ENCODE results near the gene NUP93. TPM values are rescaled to one million over a fixed set of nuclear protein-coding genes. Genes with fewer than 3 reads are reported as not detected.
A peak's percentile ranks its signal among the peaks of the same experiment; 100 is the strongest.

The NUP93 gene
- total RNA-seq, 4 donors from 2014 or later, result 12.9 to 30.7 (median 23.0) TPM

DNA sequence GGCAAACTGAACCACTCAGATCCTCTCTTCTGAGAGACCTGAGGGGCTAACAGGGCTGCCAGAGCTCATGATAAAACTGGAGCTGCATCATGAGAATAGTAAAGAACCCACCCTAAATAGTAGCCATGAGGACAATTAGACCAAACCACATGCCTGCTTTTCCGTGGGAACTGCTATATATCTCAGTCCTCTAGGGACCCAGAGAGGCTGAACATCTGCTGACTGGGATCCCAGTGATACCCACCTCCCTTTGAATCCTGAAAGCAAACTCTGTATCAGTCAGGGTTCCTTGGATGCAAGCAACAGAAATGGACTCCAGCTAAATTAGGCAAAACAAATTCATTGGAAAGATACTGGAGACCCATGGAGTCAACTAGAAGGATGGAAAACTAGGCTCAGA, 41.2 kb upstream of the NUP93 start:
- Histone ChIP-seq H3K9me3 (no peaks in the 10 kb centered on the region), H3K4me1 (peaks cover 19 to 20% of the 10 kb centered on the region in 2 donors), H3K27ac (peak overlapping the region in 1 of 4 donors; percentile 5), H3K27me3 (no peaks in the 10 kb centered on the region), H3K36me3 (no peaks in the 10 kb centered on the region), H3K4me3 (no peak overlapping the region)
- no peak for TF ChIP-seq POLR2A (IDR thresholded peaks at IDR 0.05)
- TF ChIP-seq, protein P1, sequence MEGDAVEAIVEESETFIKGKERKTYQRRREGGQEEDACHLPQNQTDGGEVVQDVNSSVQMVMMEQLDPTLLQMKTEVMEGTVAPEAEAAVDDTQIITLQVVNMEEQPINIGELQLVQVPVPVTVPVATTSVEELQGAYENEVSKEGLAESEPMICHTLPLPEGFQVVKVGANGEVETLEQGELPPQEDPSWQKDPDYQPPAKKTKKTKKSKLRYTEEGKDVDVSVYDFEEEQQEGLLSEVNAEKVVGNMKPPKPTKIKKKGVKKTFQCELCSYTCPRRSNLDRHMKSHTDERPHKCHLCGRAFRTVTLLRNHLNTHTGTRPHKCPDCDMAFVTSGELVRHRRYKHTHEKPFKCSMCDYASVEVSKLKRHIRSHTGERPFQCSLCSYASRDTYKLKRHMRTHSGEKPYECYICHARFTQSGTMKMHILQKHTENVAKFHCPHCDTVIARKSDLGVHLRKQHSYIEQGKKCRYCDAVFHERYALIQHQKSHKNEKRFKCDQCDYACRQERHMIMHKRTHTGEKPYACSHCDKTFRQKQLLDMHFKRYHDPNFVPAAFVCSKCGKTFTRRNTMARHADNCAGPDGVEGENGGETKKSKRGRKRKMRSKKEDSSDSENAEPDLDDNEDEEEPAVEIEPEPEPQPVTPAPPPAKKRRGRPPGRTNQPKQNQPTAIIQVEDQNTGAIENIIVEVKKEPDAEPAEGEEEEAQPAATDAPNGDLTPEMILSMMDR (IDR thresholded peaks at IDR 0.05 in 4 of 5, conservative IDR thresholded peaks at IDR 0.05 in 1 of 5), result peak in 1 of 5 experiments; percentile 27
- no peak for ATAC-seq
- in situ Hi-C loops (cut with MboI; ENCODE audit: low sequenced_read_pairs in 4 of 4) (loop anchor here in 1 of 4 donors (25.0 kb wide), 1 partner anchor 276 kb away; no protein-coding TSS in a partner anchor), intact Hi-C loops (cut with DNase I; ENCODE audit: low total_unique reads) (no loop called here)
- no peak for DNase-seq

DNA sequence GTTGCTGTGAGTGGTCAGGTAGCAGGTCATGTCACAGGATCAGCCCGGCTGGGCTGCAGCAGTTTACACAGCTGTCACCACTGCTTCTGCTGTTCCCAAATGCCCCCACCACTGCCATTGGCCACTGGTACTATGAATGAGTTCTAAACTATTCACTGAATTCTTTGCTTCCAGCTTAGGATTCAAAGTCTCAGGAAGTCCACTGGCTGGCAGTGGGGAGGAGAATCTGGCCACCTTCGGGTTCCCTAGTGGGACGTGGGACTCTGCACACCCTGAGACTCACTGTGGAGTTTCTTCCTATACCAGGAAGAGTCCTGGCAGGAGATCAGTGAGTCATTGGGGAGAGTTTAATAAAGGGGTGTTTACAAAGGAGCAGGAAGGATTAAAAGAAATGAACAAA, 40.8 kb upstream of the NUP93 start:
- intact Hi-C loops (cut with DNase I; ENCODE audit: low total_unique reads), result no loop called here
- no peak overlapping the region for H3K4me3 ChIP-seq
- in situ Hi-C loops (cut with MboI; ENCODE audit: low sequenced_read_pairs in 4 of 4), result loop anchor here in 1 of 4 donors (25.0 kb wide), 1 partner anchor 277 kb away; no protein-coding TSS in a partner anchor
- no peaks in the 10 kb centered on the region for H3K9me3 ChIP-seq
- no peaks in the 10 kb centered on the region for H3K27me3 ChIP-seq
- no peak for ATAC-seq
- no peaks in the 10 kb centered on the region for H3K36me3 ChIP-seq
- H3K4me1 ChIP-seq, result peaks cover 18 to 20% of the 10 kb centered on the region in 2 donors
- TF ChIP-seq, protein P1 (IDR thresholded peaks at IDR 0.05 in 4 of 5, conservative IDR thresholded peaks at IDR 0.05 in 1 of 5), result no peak
- no peak for TF ChIP-seq POLR2A (IDR thresholded peaks at IDR 0.05)
- no peak overlapping the region for H3K27ac ChIP-seq
- no peak for DNase-seq

DNA sequence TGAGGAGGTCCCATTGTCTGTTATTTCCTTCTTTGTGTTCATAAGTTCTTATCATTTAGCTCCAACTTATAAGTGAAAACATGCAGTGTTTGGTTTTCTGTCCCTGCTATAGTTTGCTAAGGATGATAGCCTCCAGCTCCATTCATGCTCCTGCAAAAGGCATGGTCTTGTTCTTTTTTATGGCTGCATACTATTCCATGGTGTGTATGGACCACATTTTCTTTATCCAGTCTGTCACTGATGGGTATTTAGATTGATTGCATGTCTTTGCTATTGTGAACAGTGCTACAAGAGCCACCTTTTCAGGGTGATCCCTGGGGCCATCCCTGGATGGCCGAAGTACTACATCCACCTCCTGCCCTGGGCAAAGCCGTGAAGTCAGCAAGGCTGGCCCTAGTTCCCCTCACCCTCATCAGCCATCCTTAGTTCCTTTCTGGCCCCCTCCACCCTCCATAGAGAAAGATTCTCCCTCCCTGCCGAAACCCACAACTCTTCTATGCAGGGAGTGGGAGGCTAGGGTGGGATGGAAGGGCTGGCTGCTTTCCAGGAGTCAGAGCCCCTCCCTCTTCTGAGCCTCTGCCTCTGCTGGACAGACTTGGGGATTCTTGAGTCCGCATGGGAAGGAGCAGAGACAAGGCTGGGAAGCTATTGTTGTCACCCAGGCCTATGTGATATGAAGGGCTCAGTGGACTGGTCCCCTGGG, 39.4 kb upstream of the NUP93 start:
- intact Hi-C loops (cut with DNase I; ENCODE audit: low total_unique reads), result no loop called here
- Histone ChIP-seq H3K27me3 (no peaks in the 10 kb centered on the region), H3K9me3 (no peaks in the 10 kb centered on the region), H3K4me1 (peaks cover 6 to 13% of the 10 kb centered on the region in 2 donors), H3K27ac (no peak overlapping the region), H3K4me3 (no peak overlapping the region), H3K36me3 (no peaks in the 10 kb centered on the region)
- ATAC-seq, result no peak
- TF ChIP-seq, protein P1 (IDR thresholded peaks at IDR 0.05 in 4 of 5, conservative IDR thresholded peaks at IDR 0.05 in 1 of 5), result no peak
- no peak for TF ChIP-seq POLR2A (IDR thresholded peaks at IDR 0.05)
- in situ Hi-C loops (cut with MboI; ENCODE audit: low sequenced_read_pairs in 4 of 4), result loop anchor here in 1 of 4 donors (25.0 kb wide), 1 partner anchor 278 kb away; no protein-coding TSS in a partner anchor
- no peak for DNase-seq

DNA sequence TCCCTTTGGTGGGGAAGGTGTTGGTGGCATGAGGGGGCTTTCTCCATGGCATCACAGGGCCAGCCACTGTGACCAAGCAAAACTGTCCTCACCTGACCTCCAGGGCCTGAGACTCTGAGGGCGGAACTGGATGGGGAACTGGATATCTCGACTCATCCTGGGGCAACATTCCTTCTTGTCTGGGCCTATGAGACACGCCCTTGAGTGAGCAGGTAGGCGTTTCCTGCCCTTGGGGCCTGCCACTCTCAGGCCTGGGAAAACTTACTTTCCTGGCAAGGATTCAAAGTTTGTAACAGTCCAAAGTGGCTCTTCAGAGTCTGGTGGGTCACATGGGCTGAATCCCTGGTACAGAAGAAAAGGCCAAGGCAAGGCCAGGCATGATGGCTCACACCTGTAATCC, 38.0 kb upstream of the NUP93 start:
- peak in 1 of 2 donors; percentile 72 for DNase-seq
- Histone ChIP-seq H3K36me3 (no peaks in the 10 kb centered on the region), H3K27me3 (no peaks in the 10 kb centered on the region), H3K27ac (peak overlapping the region in 3 of 4 donors; percentile 4 to 73 (median 64)), H3K4me1 (peaks cover 0 to 5% of the 10 kb centered on the region in 2 donors), H3K4me3 (no peak overlapping the region), H3K9me3 (no peaks in the 10 kb centered on the region)
- TF ChIP-seq, protein P1 (IDR thresholded peaks at IDR 0.05 in 4 of 5, conservative IDR thresholded peaks at IDR 0.05 in 1 of 5), result no peak
- TF ChIP-seq POLR2A (IDR thresholded peaks at IDR 0.05), result no peak
- in situ Hi-C loops (cut with MboI; ENCODE audit: low sequenced_read_pairs in 4 of 4), result loop anchor here in 1 of 4 donors (25.0 kb wide), 1 partner anchor 280 kb away; no protein-coding TSS in a partner anchor
- peak; percentile 25 to 79 for ATAC-seq
- intact Hi-C loops (cut with DNase I; ENCODE audit: low total_unique reads), result loop anchor here (1.0 kb wide), 1 partner anchor 13 kb away; no protein-coding TSS in a partner anchor
